ENCODE measurements around the gene UBL7.
A peak's percentile ranks its signal among the peaks of the same experiment; 100 is the strongest.
"Not testable (repeated sequence)": the region's sequence is repeated elsewhere in the genome, so short reads cannot be mapped to it uniquely, and the experiment has no call there.

The UBL7 gene

DNA sequence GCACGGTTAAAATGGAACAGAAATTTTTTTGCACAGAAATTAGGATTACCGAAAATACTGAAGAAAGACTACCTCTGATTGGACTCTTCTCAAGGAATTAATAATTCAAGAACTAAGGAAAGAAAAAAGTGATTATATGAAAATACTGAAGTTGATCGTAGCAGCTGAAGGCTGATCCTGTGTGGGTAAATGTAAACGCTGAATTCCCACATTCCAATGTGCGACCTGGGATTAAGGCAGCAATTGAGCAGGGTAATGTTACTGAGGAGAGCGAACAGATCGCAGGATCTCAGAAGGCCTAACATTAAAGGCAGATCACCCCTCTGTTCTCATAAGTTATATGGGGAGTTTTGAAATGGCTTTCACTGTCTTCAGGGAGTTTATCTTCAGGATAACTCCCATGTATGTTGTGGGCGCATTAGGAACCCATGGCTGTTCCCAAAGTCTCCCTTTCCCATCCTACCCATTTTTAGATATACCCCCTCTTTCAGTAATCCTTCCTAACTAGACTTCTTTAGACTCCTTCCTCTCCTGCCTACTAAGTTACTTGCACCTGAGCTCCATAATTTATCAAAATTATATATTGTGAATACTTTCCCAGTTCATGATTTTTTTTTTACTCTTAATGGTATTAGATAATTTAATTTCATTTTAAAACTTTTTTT lies 1.0 kb upstream of the UBL7 start:
- no peak for DNase-seq

DNA sequence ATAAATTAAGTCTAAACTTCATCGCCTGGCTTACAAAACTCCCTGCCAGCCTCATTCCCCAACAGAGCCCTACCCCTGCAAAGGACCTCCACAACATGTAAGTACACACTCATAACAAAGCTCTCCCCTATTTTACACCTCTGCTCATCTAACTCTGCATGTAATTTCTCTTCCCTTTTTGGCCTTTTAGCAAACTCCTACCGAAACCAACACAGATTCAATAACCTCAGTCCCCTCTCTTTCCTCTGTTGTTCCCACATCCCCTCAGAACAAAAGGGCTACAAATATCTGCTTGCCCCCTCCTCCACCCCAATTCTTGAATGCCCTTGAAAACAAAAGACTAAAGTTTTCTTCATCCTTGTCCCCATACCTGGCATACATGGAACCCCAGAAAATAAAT lies 662 bp downstream of the UBL7 start:
- DNase-seq = no peak

DNA sequence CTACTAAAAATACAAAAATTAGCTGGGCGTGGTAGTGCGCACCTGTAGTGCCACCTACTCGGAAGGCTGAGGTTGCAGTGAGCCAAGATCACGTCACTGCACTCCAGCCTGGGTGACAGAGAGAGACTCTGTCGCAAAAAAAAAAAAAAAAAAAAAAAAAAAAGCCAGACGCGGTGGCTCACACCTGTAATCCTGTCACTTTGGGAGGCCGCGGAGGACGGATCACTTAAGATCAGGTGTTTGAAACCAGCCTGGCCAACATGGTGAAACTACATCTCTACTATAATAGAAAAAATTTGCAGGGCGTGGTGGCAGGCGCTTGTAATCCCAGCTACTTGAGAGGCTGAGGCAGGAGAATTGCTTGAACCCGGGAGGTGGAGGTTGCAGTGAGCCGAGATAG lies 1.2 kb downstream of the UBL7 start:
- not testable (repeated sequence) for DNase-seq

DNA sequence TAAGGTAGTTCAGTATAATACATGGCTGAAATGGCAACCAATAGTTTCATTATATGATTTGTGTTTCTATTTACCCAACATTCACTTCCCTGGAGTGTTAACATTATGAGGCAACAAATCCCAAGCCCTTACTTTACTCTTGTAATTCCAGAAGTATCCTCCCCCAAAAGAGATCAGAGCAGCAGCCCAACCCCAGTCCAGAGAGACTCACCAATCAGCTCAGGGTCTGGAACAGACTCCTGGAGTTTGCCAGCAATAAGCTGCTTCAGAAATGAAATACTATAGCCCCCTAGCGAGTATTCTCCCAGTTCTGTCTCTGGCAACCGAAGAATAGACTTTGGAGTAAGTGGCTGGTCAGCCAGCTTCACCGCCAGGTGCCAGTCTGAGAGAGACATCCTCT lies 2.5 kb downstream of the UBL7 start:
- no peak for DNase-seq

DNA sequence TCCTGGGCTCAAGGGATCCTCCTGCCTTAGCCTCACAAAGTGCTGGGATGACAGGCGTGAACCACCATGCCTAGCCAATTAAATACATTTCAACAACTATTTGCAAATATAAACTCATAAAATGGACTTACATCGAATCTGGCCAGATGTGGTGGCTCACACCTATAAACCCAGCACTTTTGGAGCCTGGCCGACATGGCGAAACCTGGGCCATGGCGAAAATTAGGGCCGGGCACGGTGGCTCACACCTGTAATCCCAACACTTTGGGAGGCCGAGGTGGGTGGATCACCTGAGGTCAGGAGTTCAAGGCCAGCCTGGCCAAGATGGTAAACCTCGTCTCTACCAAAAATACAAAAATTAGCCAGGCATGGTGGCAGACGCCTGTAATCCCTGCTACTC lies 3.9 kb downstream of the UBL7 start:
- DNase-seq = not testable (repeated sequence)

DNA sequence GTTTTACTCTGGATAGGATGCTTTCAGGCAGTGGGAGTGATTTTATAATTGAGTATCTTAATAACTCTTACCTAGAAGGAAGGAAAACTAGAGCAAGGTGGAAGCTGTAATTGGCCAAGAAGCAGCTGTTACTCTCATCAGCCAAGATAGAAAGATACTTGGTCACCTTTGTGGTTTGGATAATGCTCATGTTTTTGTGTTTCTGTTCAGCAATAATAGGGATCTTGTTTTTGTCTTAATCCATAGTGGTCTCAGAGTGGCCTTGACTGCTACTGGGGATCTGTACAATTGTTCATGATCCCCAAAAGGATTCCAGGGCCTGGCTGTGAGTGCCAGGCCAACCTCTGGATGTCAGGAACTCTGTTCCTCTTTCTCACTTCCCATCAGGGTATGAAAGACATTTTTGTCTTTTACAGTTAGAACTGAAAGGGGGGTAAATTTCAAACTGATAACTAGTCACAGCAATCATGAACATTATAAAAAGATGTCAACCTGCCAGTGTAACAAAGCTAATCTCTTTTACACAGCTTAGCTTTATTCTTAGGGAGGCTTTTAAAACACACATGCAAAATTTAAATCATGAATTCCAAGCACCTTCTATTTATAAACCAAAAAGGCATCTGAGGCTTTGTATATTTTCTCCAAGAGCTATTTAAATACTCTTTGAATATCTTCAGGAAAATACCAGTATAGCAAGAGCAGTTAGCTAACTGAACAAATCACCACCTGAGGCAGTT lies 6.0 kb downstream of the UBL7 start:
- no peak for DNase-seq

DNA sequence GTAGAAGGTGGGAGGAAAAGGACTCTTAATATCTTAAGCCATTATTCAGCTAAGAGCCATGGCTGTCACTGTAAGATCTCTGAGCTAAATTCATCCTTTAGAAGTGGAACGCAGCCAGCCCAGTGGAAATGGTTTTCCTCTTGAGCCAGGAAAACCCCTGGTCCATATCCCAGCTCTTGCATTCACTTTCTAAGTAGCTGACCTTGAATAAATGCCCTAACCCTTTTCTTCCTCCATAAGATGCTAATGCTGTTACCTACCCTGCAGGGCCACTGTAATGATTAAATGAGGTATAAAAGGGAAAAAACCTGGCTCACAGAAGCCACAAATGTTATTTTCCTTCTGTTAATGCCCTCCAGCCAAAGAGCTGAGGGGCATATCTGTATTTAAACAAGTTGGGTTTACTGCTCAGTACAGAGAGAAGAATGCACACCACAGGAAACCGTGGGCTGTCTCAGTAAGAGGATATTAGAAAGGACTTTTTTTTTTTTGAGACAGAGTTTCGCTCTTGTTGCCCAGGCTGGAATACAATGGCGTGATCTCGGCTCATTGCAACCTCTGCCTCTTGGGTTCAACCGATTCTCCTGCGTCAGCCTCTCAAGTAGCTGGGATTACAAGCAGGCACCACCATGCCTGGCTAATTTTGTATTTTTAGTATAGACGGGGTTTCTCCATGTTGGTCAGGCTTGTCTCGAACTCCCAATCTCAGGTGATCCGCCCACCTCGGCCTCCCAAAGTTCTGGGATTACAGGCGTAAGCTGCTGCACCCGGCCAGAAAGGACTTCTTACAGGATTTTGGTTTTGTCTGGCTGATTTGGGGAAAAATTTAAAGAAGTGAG lies 6.8 kb downstream of the UBL7 start:
- DNase-seq = no peak

DNA sequence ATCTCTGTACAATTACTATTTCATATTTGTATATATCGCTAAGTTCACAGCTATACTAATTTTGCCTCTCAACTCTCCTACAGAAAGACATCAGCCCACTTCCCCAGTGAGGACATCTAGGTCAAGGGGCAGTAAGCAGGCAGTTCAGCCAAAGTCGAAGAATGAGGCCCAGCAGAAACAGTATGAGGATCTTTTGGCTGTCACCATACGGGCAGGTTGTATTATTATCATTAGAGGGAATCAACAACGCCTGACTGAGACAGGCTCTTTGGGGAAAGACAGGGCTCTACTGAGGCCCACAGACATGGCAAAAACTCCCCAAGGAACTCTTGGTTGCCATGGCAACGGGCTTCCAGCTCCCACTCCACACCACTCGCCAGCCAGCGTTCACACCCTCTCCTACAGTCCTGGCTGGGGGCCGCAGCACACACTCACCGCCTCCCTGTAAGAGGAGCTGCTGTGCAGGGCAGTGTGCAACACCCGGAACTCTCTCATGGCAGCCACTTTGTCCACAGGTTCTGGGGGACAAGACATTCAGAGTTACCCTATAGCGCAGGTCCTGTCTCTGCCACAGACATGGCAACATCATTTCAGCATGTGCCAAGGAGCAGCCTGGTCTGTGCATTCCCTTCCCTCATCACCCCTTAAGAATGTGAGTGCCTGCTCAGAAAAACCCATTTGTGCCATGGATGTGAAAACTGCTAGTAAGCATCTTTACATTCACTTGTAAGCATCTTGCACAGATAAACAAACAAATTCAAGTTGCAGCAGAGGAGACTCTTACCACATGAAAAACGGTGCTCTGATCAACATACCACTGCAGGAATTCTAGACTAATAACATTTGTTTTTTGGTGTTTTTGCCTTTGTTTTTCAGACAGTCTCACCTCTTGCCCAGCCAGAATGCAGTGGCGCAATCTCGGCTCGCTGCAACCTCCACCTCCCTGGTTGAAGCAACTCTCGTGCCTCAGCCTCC lies 8.8 kb downstream of the UBL7 start:
- no peak for DNase-seq

DNA sequence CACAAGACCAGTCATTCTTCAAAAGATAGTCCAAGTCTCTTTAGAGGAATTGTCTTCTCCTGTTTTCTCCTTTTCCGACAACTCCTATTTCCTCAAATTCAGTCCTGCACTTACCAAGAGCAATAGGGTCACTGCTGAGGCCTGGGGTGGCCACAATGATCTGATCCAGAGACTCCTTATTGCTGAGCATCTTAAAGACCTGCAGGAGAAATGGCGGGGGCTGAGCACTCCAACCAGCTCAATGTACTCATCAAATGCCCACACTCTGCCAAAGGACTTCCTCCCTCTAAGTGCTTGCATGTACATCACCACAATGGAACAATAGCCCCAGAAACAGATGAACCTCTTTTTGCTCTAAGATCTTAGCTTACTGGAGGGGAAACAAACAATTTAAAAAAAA lies 9.6 kb downstream of the UBL7 start:
- no peak for DNase-seq

DNA sequence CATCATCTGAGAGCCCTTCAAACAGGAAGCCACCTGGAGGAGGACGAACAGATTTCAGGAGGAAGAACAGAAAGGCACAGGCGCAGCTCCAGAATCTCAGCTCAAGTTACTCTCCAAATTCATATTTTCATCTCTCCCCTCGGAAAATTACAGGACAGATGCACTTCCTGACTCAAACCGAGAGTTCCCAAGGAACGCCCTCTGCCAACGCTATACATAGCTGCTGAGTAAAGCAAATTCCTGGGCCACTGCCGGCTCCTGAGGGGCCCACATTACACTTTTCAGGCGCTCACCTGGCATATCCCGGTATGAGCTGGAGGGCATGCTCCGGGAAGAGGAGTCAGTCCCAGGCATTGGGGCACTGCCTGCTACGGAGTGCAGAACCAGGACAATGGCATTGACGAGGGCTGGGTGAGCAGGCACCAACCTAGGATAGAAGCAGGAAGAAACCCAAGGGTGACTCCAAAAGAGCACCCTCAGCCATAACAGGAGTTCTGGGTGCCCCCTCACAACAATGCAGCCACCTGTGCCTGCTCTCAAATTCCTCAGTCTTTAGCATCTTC lies 11.2 kb downstream of the UBL7 start:
- DNase-seq = no peak

DNA sequence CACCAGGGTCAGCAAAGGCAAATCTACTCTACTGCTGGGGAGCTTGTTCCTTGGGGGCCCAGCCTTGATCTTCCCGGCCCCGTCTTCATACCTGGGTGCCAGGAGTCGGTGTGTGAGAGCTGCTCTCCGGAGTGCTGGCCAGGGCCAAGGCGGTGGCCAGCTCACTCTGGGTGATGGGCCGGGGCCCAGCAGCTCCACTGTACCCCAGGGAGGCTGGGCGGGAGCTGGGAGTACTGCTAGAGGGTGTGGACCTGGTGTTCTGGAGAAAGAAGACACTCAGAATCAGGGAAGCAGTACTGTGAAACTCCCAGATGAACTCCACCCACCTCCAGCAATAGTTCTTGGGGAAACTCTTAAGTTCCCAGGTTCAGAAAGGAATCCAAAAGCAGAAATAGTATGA lies 11.9 kb downstream of the UBL7 start:
- no peak for DNase-seq

DNA sequence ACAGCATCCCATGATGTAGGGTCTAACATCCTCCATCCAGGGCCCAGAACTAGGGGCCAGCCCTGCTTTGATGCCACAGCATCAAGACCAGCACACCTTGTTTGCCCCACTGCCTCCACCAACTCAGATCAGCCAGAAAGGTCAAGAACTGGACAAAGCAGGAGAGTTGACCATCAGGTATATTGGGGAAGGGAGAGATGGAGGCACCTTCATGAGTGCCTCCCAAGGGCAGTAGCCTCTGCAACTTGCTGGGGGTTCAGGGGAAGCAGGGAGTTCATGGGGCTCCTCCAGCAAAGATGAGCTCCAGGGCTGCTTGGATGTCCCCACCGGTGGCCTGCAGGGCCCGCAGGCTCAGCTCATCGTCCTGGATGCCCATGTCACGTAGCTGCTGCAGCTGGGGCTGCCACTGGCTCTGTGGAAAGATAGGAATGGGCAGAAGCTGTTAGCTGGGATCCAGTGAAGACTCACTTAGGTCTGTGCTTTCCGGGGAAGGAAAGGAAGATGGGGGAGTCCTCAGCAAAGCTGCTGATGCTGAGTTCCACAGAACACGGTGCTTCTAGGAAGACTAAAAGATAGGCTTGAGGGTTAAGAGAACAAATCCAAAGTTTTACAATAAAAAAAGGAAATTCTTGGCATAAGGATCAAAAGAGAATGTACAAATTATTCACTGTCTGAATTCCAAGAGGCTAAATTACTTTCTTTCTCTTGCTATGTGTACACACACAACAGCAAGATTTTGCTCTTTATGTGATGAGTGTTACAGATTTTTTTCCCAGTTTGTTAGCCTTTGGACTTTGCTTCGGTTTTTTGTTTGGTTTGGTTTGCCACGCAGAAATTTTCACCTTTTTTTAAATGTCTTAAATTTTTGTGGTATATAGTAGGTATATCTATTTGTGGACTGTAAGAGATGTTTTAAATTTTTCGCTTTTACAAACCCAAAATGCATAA lies 14.9 kb downstream of the UBL7 start:
- no peak for DNase-seq

DNA sequence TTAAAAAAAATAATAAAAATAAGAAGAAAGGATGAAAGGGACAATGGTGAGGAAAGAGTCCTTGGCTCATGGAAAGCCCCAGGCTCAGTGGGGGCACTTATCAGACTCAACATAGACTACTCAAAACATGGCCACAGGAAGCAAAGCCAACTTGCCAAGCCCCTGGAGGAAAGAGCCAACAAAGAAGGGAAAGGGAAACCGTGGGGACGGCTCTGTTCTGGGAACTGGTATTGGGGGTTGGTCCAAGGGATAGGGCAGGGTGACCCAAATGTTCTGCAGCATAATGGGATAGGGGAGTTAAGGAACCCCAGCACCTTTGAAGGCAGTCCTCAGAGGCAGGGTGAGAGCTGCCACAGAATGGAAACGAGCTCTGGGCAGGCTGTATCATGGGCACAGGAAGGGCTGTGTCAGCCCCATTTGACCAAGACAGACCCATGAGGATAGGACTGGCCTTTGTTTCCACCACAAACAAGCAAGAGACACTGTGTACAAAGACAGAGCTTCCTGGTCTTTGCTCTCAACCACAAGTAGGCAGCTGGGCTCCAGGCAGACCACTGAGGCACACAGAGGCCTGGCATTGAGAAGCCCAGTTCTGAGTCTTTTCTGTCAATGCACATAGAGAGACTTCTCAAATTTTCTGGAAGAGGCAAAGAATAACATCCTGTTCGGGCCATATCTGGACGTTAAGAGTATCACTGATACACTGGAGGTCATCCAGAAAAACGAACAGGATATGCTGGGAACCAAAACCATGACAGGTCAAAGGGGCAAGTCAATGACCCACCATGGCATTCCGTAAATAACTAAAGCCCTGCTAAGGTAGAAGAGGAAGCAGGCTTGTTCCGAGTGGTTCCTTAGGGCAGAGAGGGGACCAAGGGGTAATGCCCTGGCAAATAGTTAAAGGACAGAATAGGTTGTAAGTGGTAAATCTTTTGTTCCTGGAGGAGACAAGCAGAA lies 16.6 kb downstream of the UBL7 start:
- DNase-seq = no peak

DNA sequence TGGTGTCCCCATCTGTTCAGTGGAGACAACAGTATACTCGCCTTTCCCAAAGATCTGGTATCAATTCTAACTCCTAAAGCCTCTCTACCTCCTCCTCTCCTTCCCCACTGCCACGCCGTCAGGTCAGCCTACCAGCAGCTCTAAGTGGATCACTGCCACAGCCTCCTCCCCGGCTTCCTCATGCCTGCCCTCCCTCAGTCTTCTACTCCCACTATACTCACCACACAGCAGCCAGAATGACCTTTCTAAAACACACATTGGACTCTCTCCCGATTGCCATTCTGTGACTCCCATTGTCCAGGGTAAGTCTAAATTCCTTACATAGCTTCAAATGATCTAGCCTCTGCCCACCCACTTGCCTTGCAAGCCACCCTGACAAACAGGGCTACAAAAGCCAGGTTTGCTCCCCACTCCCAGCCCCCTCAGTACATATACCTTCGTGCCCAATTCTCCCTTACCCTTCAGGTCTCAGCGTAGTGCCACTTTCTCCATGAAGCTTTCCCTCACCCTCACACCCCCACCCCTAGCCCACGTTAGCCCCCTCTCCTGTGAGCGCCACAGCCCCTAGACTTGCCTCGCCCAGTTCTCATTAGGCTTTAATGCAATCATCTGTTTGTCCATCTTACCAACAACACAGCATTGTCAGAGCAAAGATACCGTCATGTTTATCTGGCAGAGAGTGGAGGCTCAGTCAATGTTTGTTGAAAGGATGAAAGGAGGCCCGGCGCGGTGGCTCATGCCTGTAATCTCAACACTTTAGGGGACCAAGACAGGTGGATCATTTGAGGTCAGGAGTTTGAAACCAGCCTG lies 17.7 kb downstream of the UBL7 start:
- no peak for DNase-seq

DNA sequence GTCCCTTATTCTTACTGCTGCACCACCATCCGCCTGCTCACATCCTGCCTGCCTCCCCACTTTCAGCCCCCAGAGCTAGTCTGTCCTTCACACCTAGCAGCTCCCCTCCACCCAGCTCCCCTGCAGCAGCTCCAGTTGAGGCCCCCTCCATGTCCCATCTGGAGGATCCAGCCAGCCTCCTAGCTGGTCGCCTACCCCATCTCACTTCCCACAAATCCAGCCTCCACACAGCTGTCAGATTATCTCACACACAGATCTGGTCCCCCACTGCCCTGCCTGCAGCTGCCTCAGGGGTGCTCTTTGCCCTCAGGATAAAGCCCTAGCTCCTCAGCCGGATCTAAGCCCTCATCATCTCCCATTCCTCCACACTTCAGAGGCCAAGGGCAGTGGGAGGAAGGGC lies 18.4 kb downstream of the UBL7 start:
- DNase-seq = no peak

DNA sequence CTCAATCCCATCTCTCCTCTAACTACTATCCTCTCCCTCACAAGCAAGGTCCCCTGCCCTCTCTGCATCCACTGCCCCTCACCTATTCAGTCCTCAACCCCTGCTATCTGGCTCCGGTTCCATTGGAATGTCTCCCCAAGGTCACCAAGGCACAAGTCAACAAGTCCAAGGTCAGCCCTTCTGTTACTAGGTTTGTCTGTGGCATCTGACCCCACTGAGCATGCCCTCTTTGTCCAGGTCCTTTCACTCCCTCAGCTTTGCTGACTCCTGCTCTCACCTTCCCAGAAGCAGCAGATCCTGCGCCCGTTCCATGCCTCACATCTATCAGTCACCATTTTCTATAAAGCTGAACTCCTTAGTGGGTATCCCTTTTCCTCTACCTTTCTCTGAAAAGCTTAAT lies 18.9 kb downstream of the UBL7 start:
- no peak for DNase-seq

DNA sequence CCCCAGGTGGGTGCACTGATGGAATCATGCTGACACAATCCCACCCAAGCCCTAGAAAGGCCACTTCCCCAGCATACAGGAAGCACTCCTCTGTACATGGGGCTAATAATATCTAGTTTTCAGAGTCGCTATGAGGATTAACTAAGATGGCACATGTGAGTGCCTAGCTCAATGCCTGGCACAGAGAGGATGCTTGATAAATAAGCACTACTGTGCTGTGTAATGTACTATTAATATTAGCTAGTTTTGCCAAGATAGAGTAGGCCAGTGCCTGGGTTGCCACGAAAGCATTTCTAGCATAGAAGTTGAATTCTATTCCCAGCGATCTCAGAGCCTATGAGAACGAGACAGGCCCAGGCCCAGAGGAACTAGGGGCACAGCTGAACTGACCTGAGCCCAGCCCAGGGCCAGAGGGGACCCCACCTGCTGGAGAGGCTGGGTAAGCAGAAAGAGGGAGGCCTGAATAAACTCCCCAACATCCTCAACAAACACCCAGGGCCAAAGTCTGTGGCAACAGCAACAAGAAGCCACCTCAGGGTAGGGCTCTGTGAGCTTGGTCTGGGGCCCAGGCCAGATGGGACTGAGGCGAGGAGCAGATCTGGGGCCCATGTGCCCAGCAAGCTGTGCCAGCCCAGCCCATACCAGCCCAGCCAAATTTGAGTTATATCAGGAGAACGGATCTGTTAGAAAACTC lies 19.6 kb downstream of the UBL7 start:
- DNase-seq = no peak

DNA sequence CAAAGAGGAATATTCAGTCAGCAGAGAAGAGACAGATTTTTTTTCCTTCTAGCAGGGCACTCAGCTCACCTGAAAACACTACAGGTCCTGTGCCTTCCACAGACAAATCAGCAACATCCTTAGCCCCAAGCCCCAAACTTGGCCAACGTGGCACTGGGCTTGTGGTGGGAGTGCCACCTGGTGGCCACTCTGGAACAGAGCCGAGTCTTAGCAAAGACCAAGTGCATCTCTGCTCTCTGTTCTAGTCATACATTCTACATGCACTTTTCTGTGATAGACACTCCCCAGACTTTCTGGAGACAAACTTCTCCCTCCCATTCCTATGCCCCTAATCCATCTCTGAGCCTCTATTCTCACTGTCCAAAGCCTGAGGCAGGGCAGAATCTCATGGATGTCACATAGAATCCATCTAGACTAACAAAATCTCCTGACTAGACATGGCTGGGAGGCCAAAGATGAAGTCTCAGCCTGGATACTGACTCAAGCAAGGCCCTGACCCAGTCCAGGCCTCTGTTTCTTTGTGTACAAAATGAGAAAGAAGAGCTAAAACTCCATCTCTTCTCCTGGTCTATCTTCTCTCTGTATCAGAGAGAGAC lies 22.1 kb downstream of the UBL7 start:
- peak; percentile 29 for DNase-seq
